Tibial nerve (tissue), 4 donors: ENCODE measurements around the gene PIGX. TPM values are rescaled to one million over a fixed set of nuclear protein-coding genes. Genes with fewer than 3 reads are reported as not detected.

Experiments
- DNase-seq, 2 donors: peaks; one replicate each; pipeline ENCODE4 v3.0.0-alpha.2; 2019; ENCODE audit warnings: low spot score in 2 of 2
- H3K27ac ChIP-seq, 4 donors: fragments of 200-600 bp; sonication (generic) in 3 of 4; one replicate each; pipeline ENCODE4 v1.5.1; 2017 to 2019; ENCODE audit warnings: mild to moderate bottlenecking in 1 of 4
- H3K27me3 ChIP-seq, 2 donors: fragments of 200-600 bp; sonication (generic) in 1 of 2; one replicate each; pipeline versions ENCODE4 v1.5.1 to v1.6.0; 2017 to 2019
- H3K36me3 ChIP-seq, 3 donors: fragments of 200-600 bp; sonication (generic); one replicate each; pipeline ENCODE4 v1.5.1; 2018 to 2019
- H3K4me1 ChIP-seq, 4 donors: fragments of 200-600 bp; sonication (generic) in 3 of 4; one replicate each; pipeline ENCODE4 v1.5.1; 2017 to 2019
- H3K4me3 ChIP-seq, 4 donors: fragments of 200-600 bp; sonication (generic) in 3 of 4; one replicate each; pipeline ENCODE4 v1.5.1; 2017 to 2019; ENCODE audit warnings: mild to moderate bottlenecking in 1 of 4, moderate library complexity in 1 of 4
- H3K9me3 ChIP-seq, 4 donors: fragments of 200-600 bp; sonication (generic) in 3 of 4; one replicate each; pipeline ENCODE4 v1.5.1; 2017 to 2019
- CTCF ChIP-seq, 5 experiments: fragments of 200-600 bp in 3 of 5; fragments of 450-650 bp in 2 of 5; sonication (generic) in 3 of 5; IDR thresholded peaks; one replicate each; pipeline ENCODE4 v1.5.1; 2016 to 2019; ENCODE audit warnings: antibody characterized with exemption in 5 of 5, mild to moderate bottlenecking in 3 of 5, moderate library complexity in 2 of 5
- EP300 ChIP-seq, 2 donors: sonication (generic); formaldehyde crosslinking; IDR thresholded peaks; one replicate each; pipeline ENCODE4 v1.6.1; 2017; ENCODE audit warnings: antibody characterized with exemption in 2 of 2, mild to moderate bottlenecking in 1 of 2
- POLR2A ChIP-seq, 2 donors: fragments of 450-650 bp; IDR thresholded peaks; one replicate each; pipeline ENCODE4 v1.6.1; 2017; ENCODE audit warnings: antibody characterized with exemption in 2 of 2, mild to moderate bottlenecking in 2 of 2, moderate library complexity in 2 of 2
- WGBS, 2 donors: methylation state at CpG; one replicate each; pipeline ENCODE4 v1.1.5; 2018; 5-methylcytosine and 5-hydroxymethylcytosine counted together
- total RNA-seq, 4 donors: library from RNA; depleted of rRNA; stranded (reverse); fragments of >200 nt; gene quantifications; one replicate each; pipeline ENCODE4 v1.1.0, GENCODE V29; 2016

Gene PIGX
- total RNA-seq, 4 donors from 2014 or later, result 28.8 to 57.9 (median 33.7) TPM

GRCh38 chr3:196774191-196774820, 62.1 kb downstream of the PIGX start:
- Histone ChIP-seq H3K27ac (peak overlapping the region; percentile 74 to 96 (median 83)), H3K27me3 (no peaks in the 10 kb centered on the region), H3K4me1 (peaks cover 0 to 67% (median 29%) of the 10 kb centered on the region in 4 donors), H3K4me3 (no peak overlapping the region), H3K9me3 (no peaks in the 10 kb centered on the region), H3K36me3 (peaks cover 0 to under 1% (median 0%) of the 10 kb centered on the region in 3 donors)
- 48 to 57% methylated on average over 5 of the region's 5 CpGs for WGBS, 2 donors
- DNase-seq, result no peak
- TF ChIP-seq POLR2A (IDR thresholded peaks at IDR 0.05) (no peak), EP300 (IDR thresholded peaks at IDR 0.05) (no peak), CTCF (IDR thresholded peaks at IDR 0.05) (no peak)

GRCh38 chr3:196774848-196775422, 62.8 kb downstream of the PIGX start:
- Histone ChIP-seq H3K4me1 (peaks cover 0 to 66% (median 29%) of the 10 kb centered on the region in 4 donors), H3K9me3 (no peaks in the 10 kb centered on the region), H3K4me3 (no peak overlapping the region), H3K27me3 (no peaks in the 10 kb centered on the region), H3K27ac (peak overlapping the region; percentile 74 to 96 (median 83)), H3K36me3 (peaks cover 0 to 7% (median 0%) of the 10 kb centered on the region in 3 donors)
- TF ChIP-seq EP300 (IDR thresholded peaks at IDR 0.05), result no peak
- no peak for DNase-seq
- 77 to 81% methylated on average over 6 of the region's 6 CpGs for WGBS, 2 donors

- peaks cover 0 to 16% (median 0%) of the 10 kb centered on the region in 3 donors for H3K36me3 ChIP-seq
- peak overlapping the region in 3 of 4 donors; percentile 74 to 96 (median 90) for H3K27ac ChIP-seq
- no peaks in the 10 kb centered on the region for H3K27me3 ChIP-seq
- TF ChIP-seq POLR2A (IDR thresholded peaks at IDR 0.05) (no peak), EP300 (IDR thresholded peaks at IDR 0.05) (no peak), CTCF (IDR thresholded peaks at IDR 0.05) (no peak)
- no peak overlapping the region for H3K4me3 ChIP-seq
- no peak for DNase-seq
- 77 to 82% methylated on average over 9 of the region's 9 CpGs for WGBS, 2 donors
- H3K9me3 ChIP-seq, result no peaks in the 10 kb centered on the region
- peaks cover 0 to 63% (median 29%) of the 10 kb centered on the region in 4 donors for H3K4me1 ChIP-seq
These were observed 63.8 kb downstream of the PIGX start for GRCh38 chr3:196775938-196776337.

- DNase-seq, result no peak
- TF ChIP-seq CTCF (IDR thresholded peaks at IDR 0.05) (no peak), EP300 (IDR thresholded peaks at IDR 0.05) (no peak), POLR2A (IDR thresholded peaks at IDR 0.05) (no peak)
- Histone ChIP-seq H3K9me3 (no peaks in the 10 kb centered on the region), H3K36me3 (peaks cover 0 to 19% (median 0%) of the 10 kb centered on the region in 3 donors), H3K4me1 (peaks cover 0 to 47% (median 17%) of the 10 kb centered on the region in 4 donors), H3K4me3 (no peak overlapping the region), H3K27ac (no peak overlapping the region), H3K27me3 (no peaks in the 10 kb centered on the region)
- WGBS, 2 donors, result 91 to 92% methylated on average over 8 of the region's 8 CpGs
These were observed 65.7 kb downstream of the PIGX start for GRCh38 chr3:196777836-196778235.

GRCh38 chr3:196778755-196779154, 66.6 kb downstream of the PIGX start:
- Histone ChIP-seq H3K27ac (peak overlapping the region in 1 of 4 donors; percentile 26), H3K9me3 (no peaks in the 10 kb centered on the region), H3K36me3 (peaks cover 0 to 28% (median 0%) of the 10 kb centered on the region in 3 donors), H3K4me1 (peaks cover 0 to 41% (median 12%) of the 10 kb centered on the region in 4 donors), H3K4me3 (no peak overlapping the region), H3K27me3 (no peaks in the 10 kb centered on the region)
- 87 to 89% methylated on average over 4 of the region's 4 CpGs for WGBS, 2 donors
- DNase-seq, result no peak
- no peak for TF ChIP-seq POLR2A (IDR thresholded peaks at IDR 0.05)
- no peak for TF ChIP-seq CTCF (IDR thresholded peaks at IDR 0.05)
- TF ChIP-seq EP300 (IDR thresholded peaks at IDR 0.05), result no peak
